ENCODE data around the gene MT1G. TPM values are rescaled to one million over a fixed set of nuclear protein-coding genes. Genes with fewer than 3 reads are reported as not detected.

The MT1G gene
- 1 to 10 TPM; 3.2 to 4.7 TPM for total RNA-seq

DNA sequence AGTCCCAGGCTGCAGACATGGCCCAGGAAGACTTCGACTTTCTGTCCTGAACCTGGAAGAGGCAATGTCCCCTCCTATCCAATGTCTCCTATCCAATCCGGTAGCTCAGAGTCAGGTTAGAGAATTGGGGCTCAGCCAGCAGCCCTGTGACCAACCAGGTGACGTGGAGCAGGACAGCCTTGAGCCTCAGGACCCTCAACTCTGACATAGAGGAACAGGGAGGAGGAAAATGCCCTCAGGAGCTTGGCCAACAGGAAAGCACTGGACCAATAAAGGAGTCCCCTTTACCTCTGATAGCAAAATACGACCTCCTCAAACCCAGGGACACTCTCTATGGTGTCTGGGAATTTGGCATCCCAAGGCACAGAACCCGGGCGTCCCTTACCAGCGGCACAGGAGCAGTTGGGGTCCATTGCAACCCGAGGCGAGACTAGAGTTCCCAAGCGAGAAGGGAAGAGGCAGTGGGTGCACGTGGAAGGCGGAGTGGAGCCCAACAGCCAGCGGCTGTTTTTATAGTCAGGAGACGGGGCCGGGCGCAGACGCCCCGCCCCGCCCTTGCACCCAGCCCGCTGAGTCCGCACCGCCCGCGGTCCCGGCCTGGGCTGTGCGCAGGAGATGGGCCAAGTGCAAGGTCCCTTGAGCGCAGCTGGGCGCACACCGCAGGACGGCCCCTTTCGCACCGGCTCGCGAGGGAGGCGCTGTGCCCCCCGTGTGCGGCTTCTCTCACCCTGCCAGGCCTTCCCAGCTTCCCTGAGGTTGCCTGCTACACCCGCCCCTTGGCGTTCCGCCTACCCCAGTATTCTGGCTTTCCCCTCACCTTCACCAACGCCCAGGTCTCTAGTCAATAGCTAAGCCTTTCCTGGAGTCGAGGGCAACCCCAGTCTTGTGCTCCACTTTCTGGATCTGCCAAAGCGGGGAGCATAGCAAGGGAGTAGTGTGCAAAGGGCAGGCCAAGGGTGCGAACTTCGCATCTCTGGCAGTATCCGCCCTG lies at the start of gene MT1G:
Gene MT1G (minus strand): TSS at position 485 of the 991 bp plus-strand sequence. CDS start 72 bp downstream, at position 413.

DNA sequence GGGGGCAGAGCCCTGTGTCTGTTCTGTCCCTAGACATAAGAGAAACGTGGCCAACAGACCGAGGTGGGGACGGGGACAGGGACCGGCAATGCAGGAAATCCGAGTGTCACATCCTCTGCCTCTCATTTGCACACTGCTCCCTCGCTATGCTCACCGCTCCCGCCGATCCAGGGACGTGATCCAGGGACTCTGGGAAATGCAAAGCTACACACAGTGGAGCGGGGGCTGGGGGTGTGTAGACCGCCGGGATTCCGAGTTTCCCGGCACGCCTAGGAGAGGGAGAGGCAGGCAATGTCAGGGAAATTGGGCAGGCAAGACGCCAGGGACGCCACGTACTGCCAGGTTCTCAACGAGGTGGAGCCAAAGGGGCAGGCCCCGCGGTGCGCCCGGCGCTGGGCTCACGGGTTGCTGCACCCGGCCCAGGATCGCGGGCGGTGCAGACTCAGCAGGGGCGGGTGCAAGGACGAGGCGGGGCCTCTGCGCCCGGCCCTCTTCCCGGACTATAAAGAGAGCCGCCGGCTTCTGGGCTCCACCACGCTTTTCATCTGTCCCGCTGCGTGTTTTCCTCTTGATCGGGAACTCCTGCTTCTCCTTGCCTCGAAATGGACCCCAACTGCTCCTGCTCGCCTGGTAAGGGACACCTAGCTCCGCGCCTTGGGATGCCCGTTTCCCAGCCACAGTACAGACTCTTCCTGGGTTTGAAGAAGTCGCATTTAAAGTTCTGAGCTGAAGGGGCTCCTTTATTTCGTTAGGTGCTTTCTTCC lies 14.3 kb upstream of the MT1G start, which contains the start of gene MT1X:
Gene MT1X (plus strand): TSS at position 532 of the 764 bp plus-strand sequence. CDS start 71 bp downstream, at position 603.

DNA sequence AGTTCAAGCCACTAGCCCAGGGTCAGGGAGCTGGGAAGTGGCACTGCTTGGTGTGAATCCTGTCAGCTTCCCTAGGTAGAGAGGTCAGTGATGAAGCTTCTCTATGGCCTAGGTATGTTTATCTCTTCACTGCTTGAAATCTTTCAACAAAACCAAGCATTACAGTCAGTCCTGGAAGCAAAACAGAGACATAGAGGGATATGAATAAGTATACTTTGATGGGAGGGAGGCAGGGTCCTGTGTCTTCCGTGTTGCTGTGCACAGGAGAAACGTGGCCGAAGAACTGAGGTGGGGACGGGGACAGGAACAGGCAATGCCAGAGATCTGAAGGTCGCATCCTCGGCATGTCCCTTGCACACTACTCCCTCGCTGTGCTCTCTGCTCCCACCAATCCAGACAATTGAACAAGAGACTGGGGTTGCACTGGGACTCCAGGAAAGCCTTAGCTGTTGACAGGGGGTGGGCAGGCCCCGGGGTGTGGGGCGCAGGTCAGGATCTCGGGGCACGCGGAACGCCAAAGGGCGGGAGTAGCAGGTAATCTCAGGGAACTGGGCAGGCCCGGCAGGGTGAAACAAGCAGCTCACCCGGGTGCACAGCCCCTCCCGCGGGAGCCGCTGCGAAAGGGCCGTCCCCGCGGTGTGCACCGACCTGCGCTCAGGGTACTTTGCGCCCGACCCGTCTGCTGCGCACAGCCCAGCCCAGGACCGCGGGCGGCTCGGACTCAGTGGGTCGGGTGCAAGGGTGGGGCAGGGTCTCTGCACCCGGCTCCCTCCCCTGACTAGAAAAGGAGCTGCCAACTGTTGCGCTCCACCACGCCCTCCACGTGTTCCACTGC lies 1.4 kb upstream of the MT1G start, which contains the start of gene MT1H:
Gene MT1H (plus strand): TSS at position 810 of the 835 bp plus-strand sequence. CDS start 71 bp downstream, outside the sequence.

DNA sequence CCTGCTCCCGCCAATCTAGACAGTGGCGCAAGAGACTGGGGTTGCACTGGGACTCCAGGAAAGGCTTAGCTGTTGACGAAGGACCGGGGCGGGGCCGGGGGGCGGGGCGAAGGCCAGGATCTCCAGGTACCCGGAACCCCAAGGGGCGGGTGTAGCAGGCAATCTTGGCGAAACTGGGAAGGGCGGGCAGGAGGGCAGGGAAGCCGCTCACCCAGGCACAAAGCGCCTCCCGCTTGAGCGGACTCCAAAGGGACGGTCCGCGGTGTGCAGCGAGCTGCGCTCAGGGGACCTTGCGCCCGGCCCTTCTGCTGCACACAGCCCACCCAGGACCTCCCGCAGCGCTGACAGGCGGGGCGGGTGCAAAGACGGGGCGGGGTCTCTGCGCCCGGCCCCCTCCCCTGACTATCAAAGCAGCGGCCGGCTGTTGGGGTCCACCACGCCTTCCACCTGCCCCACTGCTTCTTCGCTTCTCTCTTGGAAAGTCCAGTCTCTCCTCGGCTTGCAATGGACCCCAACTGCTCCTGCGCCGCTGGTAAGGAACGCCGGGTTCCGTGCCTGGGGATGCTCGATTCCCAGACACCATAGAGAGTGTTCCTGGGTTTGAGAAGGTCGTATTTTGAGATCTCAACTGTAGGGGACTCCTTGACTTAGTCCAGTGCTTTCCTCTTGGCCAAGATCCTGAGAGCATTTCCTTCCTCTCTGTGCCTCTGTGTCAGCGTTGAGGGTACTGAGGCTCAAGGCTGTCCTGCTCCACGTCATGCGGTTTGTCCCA lies 10.1 kb downstream of the MT1G start, which contains the start of gene MT1F:
Gene MT1F (plus strand): TSS at position 405 of the 772 bp plus-strand sequence. CDS start 100 bp downstream, at position 505.

DNA sequence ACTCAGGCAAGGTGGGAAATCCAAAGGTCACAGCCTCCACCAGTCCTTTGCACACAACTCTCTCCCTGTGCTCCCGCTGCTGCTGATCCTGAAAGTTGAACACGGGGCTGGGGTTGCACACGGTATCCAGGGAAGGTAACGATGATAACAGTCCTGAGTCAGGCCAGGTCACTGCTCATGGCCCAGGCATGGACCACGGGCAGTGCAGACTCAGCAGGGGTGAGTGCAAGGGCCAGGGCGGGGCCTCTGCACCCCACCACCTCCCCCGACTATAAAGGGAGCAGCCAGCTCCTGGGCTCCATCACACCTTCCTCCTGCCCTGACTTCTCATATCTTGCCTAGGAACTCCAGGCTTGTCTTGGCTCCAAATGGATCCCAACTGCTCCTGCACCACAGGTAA lies 16.3 kb downstream of the MT1G start, which contains the start of gene MT1B:
Gene MT1B (plus strand): TSS at position 301 of the 400 bp plus-strand sequence. CDS start 68 bp downstream, at position 369.

DNA sequence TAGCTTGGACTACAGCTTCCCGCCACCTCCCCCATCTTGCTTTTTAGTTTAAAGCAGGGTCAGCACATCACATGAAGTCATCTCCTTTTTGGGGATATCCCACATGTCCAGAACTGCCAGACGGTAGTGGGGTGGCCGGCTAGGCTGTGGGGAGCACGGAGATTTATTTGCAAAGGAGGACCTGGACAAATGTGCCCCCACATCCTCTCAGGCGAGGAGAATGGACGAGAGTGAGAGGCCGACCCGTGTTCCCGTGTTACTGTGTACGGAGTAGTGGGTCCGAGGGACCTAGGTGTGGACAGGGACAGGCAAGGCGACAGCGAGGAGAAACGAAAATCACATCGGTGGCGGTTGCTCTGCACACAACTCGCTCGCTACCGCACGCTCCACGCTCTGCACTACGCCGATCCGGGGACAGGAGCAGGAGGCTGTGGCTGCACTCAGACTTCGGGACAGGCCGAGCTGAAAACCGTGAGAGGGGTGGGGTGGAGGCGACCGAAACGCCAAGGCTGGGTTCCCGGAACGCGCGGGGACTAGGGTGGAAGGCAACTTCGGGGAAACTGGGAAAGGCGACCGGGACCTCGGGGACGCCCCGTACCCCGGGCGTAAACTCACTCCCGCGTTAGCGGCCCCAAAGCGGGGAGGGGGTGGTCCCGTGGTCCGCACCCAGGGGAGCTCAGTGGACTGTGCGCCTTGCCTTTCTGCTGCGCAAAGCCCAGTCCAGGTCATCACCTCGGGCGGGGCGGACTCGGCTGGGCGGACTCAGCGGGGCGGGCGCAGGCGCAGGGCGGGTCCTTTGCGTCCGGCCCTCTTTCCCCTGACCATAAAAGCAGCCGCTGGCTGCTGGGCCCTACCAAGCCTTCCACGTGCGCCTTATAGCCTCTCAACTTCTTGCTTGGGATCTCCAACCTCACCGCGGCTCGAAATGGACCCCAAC lies 29.8 kb downstream of the MT1G start, which contains the start of gene MT1A:
Gene MT1A (plus strand): TSS at position 853 of the 937 bp plus-strand sequence. CDS start 73 bp downstream, at position 926.

DNA sequence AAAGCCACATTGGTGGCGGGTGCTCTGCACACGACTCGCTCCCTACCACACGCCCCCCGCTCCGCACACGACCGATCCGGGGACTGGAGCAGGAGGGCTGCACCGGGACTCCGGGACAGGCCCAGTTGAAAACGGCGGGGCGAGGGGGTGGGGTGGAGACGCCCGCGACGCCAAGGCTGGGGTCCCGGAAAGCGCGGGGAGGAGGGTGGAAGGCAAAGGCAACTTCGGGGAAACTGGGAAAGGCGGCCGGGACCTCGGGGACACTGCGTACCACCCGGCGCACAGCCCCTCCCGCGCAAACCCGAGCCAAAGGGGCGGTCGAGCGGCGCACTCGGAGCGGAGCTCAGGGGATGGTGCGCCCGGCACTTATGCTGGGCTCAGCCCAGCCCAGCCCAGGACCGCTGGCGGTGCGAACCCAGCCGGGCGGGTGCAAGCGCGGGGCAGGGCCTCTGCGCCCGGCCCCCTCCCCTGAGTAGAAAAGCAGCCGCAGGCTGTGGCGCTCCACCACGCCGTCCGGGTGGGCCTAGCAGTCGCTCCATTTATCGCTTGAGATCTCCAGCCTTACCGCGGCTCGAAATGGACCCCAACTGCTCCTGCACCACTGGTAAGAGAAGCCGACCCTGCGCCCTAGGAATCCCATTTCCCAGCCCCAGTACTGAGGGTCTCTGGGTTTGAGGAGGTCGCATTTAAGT lies 35.6 kb downstream of the MT1G start, which contains the start of gene MT1M:
Gene MT1M (plus strand): TSS at position 504 of the 692 bp plus-strand sequence. CDS start 73 bp downstream, at position 577.

DNA sequence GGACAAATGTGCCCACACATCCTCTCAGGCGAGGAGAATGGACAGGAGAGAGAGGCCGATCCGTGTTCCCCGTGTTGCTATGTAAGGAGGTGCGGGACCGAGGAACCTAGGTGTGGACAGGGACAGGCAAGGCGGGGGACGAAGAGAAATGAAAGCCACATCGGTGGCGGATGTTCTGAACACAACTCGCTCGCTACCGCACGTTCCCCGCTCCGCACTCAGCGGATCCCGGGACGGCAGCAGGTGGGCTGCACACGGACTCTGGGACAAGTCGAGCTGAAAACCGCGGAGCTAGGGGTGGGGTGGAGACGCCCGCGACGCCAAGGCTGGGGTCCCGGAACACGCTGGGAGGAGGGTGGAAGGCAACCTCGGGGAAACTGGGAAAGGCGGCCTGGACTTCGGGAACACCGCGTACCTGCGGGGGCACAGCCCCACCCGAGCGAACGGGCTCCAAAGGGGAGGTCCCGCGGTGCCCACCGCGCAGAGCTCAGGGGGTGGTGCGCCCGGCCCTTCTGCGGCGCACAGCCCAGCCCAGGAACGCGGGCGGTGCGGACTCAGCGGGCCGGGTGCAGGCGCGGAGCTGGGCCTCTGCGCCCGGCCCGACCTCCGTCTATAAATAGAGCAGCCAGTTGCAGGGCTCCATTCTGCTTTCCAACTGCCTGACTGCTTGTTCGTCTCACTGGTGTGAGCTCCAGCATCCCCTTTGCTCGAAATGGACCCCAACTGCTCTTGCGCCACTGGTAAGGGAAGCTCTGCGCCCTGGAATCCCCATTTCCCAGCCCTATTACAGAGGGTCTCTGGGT lies 42.5 kb downstream of the MT1G start, which contains the start of gene MT1E:
Gene MT1E (plus strand): TSS at position 642 of the 803 bp plus-strand sequence. CDS start 71 bp downstream, at position 713.

Other genes with a start within 250 kb of the MT1G start
- gene AMFR, start 242.5 kb downstream of the MT1G start, total RNA-seq = 10 to 100 TPM; 53.4 to 53.9 TPM
- gene NUDT21, start 216.7 kb downstream of the MT1G start, total RNA-seq = 100 to 1,000 TPM; 175 TPM
- 10 to 100 TPM; 34.8 to 37.1 TPM for gene OGFOD1, start 216.5 kb downstream of the MT1G start, total RNA-seq
- gene BBS2, start 148.0 kb downstream of the MT1G start, total RNA-seq = 10 to 100 TPM; 21.7 to 22.4 TPM
- gene MT4, start 103.0 kb downstream of the MT1G start, total RNA-seq = not detected
- 1 to 10 TPM; 4.3 to 4.8 TPM for gene MT3, start 78.5 kb downstream of the MT1G start, total RNA-seq
- 10 to 100 TPM; 46.6 to 52.2 TPM for gene MT2A, start 59.5 kb downstream of the MT1G start, total RNA-seq
- 10 to 100 TPM; 15.5 to 21.7 TPM for gene MT1E, start 42.3 kb downstream of the MT1G start, total RNA-seq
- not detected for gene MT1M, start 35.4 kb downstream of the MT1G start, total RNA-seq
- gene MT1A, start 29.4 kb downstream of the MT1G start, total RNA-seq = not detected
- gene MT1B, start 16.2 kb downstream of the MT1G start, total RNA-seq = not detected
- 10 to 100 TPM; 22.0 to 23.7 TPM for gene MT1F, start 10.1 kb downstream of the MT1G start, total RNA-seq
- not detected for gene MT1H, start 1.7 kb upstream of the MT1G start, total RNA-seq
- 10 to 100 TPM; 45.1 to 49.9 TPM for gene MT1X, start 14.4 kb upstream of the MT1G start, total RNA-seq
- gene NUP93, start 62.1 kb upstream of the MT1G start, total RNA-seq = 10 to 100 TPM; 62.8 to 65.1 TPM
- gene SLC12A3, start 197.1 kb upstream of the MT1G start, total RNA-seq = not detected

Measured in activated naive CD4-positive, alpha-beta T cell treated with anti-CD3 and anti-CD28 coated beads, Interleukin-2, amount 10 ng/mL, durations not matched to agents 5 hours and 36 hours (primary cell).